OCI-M2 (cell line): ENCODE measurements around the gene TIGD6.

Experiments
- DNase-seq: peaks from one replicate; lab custom pipeline; 2025; ENCODE audit not compliant: unreplicated experiment; lab: John Stamatoyannopoulos, UW

TIGD6 gene

DNA sequence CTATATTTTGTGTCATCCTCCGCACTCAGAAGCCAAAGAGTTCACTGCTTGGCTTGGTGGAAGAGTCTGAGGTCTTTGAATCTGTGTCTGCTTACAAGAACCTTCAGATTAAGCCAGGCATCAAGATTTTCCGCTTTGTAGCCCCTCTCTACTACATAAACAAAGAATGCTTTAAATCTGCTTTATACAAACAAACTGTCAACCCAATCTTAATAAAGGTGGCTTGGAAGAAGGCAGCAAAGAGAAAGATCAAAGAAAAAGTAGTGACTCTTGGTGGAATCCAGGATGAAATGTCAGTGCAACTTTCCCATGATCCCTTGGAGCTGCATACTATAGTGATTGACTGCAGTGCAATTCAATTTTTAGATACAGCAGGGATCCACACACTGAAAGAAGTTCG is 19.2 kb downstream of the TIGD6 start:
- no peak for DNase-seq

DNA sequence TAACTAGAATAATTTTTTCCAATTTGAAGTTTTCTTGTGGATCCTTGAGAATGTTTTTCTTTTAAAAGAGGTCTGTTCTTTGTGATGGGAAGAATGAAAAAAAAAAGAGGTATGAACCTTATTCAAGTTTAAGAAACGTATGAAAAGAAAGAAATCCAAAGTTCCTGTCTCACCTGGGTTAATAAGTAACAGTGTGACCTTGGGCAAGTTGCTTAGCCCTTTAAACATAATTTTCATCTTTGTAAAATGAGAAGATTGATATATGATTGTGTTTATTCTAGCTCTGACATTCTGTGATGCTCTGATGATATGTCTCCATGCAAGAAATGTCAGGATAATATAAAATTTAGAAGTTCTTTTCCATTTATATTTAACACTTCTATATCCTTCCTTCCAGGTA is 20.6 kb downstream of the TIGD6 start:
- no peak for DNase-seq

GRCh38 chr5:149975409-149975808 is 25.0 kb downstream of the TIGD6 start:
- DNase-seq, result no peak

DNA sequence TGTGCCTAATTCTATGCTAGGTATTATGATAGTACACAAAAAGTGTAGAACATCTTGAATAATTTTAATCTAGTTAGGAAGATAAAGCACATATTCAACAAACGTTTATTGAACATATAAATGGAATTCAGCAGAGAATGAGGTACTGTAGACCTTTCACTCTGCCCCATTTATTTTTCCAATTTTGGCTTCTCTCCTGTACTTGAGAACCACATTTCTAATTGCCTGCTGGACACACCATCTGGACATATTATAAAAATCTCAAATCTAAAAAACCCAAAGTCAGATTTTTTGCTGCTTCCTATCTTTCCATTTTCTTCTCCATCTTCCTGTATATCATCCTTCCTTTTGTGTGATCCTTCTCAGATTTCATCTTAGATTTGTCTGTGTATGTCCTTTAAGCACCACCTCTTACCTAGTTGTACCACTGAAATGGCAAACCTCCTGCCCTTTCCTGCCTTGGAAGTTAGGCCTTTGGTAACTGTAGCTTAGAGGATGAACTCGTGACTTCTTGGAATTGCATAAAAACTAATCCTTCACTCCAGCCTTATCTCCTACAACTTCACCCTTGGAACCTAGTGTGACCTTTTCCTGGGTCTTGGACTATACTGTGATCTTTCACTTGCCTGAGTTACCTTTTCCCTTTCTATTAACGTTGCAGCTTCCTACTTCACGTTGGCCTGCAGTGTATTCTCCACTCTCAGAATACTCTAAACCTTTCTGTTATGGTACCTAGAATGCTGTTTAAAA is 31.1 kb downstream of the TIGD6 start:
- DNase-seq, result no peak

DNA sequence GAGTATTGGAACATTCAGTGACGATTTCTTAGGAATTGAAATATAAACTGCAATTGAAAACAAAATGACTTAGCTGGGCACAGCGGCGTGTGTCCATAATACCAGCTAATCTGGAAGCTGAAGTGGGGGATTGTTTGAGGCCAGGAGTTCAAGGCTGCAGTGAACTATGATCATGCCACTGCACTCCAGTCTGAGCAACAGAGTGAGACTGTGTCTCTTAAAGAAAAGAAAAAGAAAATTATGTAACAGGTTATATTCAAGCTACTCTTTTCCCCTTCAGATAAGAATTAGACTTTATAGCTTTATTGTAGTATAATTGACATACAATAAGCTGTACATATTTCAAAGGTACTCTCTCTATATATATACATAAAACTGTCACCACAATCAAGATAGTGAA is 33.5 kb downstream of the TIGD6 start:
- DNase-seq, result no peak

GRCh38 chr5:149963729-149964128 is 36.7 kb downstream of the TIGD6 start:
- DNase-seq, result no peak

GRCh38 chr5:149962601-149963300 is 37.7 kb downstream of the TIGD6 start:
- no peak for DNase-seq

- DNase-seq, result no peak
Measured at GRCh38 chr5:149961957-149962409, 38.5 kb downstream of the TIGD6 start.

DNA sequence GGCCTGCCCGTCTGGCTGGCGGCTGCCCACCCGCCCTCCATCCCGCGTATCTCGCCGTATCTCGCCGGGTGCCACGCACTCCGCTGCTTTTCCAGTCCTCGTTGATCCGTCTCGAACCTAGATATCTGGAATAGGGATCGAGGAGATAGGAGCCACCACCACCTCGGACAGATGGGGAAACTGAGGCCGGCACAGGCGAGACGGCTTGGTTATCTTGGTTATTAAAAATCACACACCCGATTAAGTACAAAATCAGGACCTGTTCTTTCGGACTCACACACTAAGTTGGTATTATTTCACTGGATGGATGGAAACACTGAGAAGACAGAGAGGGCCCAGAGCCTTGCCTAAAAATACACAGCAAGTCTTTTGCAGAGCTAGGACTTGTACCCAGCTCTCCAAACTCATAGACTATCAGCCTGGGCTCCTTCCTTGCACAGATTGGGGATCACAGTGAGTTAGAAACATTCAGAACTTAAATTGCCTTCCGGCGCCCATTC is 39.2 kb downstream of the TIGD6 start:
- no peak for DNase-seq

GRCh38 chr5:149960272-149961185 is 39.9 kb downstream of the TIGD6 start, which contains the start of gene SLC26A2:
Gene SLC26A2 (plus strand): TSS chr5:149960758. CDS start chr5:149977653, 16,895 bp downstream.
- peak; percentile 63 for DNase-seq

DNA sequence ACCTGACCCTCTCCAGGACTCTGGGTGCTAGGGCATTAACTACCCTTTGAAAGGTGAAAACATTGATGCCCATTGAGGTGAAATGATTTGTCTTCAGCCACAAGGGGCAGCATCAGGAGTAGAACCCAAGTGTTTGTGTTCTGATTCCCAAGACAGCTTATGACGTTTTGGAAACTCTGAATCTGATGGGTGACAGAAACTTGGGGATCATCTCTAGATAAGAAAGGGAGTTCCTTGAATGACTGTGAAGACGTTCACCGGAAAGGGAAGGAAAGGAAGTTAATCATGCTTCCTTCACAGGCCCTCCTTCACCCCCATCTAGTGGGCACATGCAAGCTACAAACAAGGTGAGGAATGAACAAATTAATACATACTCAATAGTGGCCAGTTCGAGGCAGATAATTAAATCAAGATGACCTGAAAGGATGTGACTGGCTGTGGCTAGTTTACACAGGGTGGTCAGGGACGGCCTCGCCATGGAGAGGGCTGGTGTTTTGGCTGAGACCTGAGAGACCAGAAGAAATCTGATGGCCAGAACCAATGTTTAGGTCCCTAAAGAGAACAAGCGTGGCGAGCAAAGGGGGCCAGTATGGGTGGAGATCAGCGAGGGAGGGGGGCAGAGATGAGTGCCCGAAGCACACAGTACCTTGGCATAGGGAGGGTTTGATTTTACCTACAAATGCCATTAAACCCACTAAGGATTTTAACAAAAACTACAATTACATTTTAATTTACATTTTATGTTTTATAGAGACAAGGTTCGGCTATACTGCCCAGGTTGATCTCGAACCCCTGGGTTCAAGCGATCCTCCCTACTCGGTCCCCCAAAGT is 40.8 kb downstream of the TIGD6 start:
- DNase-seq, result peak; percentile 22

DNA sequence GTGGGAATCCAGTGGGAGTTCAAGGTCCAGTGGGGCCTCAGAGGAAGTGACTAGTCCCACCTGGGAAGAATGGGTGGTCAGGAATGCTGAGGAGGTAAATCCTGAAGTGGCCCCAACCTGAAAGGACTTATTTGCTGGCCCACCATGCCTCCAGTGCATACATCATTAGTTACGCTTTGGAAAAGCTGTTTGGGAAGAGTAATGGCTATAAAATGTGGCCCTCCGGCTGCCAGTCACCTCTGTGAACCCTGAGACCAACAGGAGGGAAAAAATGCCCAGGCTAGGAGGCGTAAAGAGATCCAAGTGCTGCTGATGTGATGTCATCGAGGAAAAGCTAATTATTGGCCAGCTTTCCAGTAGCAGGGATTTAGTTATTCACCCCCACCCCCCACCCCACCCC is 42.6 kb downstream of the TIGD6 start:
- no peak for DNase-seq

GRCh38 chr5:149956685-149957084 is 43.8 kb downstream of the TIGD6 start:
- no peak for DNase-seq

GRCh38 chr5:149954798-149955197 is 45.7 kb downstream of the TIGD6 start:
- DNase-seq, result no peak

DNA sequence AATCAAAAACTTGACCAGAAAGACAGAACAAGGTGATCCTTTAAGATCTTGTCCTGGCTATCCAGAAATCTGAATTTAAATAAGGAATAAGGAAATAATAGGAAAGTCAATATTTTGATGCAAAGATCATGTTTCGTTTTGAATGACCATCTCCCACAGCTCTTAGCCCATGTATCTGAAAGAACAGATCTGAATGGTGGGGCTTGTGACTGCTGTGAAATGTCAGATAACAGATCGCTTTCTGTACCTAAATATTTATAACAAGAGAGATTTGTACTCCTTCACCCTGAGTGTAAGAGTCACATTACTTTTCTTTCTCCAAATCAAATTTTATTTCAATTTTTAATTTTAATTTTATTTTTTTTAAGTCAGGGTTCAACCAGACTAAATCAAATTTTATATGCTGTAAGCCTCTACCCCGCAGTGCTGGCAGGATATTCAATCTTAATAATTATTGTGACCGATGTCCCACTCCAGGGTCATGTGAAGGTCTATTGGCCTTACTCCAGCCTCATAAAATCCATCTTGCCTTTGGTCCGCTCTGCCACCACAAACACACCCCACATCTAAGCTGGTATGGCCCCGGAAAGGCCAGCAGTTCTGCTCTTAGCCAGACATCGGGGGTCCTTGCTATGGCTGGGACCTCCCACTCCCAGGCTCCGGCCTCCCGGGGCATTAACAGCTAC is 46.9 kb downstream of the TIGD6 start:
- no peak for DNase-seq

DNA sequence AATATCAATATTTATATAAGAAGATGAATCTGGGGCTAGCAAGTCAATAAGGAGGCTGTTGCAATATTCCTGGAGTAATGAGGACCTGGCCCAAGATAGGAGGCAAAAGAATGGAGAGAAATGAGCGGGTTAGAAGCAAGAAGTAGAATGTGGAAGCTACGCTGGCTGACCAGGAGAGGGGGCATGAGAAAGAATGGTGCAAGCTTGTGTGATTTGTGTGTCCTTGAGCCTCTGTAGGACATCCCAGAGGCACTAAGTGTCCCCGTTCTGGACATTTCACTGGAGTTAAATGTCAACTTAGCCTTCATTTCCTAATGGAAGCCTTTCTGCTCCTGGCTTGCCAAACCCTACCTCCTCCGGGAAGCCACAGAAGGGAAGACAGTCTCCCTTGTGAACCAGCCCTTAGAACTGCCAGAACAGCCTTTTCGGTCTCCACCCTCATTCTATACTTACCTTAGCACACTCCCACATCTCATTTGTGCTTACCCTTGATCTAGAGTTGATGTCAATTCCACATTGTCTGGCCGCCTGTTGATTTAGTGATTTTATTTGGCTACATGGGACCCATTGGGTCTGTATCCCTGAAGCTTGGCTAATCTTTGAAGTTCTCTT is 49.2 kb downstream of the TIGD6 start:
- DNase-seq, result no peak

DNA sequence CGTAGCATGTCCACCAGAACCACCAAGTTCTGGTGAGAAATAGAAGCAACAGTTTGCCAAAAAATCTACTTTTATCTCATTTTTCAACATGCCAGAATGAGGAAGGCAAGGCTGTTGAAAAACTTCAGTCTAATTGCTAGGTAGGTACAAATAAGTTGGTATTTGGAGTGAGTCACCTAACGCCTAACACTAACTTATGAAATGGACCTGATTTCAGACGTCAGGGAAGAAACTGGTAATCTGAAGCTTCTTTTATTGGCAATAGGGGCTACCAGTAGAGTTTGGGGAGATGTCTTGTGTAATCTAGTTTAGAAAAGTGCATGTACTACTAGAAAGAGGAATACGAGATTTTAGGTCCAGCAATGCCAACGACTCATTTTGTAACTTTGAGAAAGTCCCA is 51.5 kb downstream of the TIGD6 start:
- DNase-seq, result no peak

GRCh38 chr5:149946118-149946517 is 54.3 kb downstream of the TIGD6 start:
- no peak for DNase-seq

DNA sequence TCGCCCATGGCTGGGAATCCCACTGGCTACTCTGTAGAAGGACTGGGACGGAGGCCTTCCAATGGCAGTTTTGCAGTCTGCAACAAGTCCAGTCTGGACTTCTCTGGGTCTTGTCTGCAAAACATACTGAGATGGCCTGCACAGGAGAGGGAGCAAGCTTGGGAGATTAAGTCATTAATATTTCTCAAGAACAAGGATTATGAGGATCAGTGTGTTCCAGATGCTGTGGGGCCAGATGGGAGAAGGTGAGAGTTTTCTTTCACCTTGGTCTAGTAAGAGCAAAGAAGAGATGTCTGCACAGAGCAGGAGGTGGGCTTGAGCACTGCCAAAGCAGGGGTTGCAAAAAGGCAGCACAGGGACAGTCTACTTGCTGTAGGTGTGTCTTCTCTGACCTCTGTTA is 55.8 kb downstream of the TIGD6 start, which contains the start of gene PDE6A:
Gene PDE6A, minus strand, starts transcription at position 128 of the 400 bp plus-strand sequence. Its CDS starts 120 bp downstream, at position 8.
- no peak for DNase-seq
